Fibroblast of lung (primary cell): ENCODE results near the gene RPL28.

Source experiments
- EZH2 ChIP-seq: IDR thresholded peaks from 2 replicates; pipeline ENCODE4 v1.5.1; 2012; ENCODE audit warnings: low read length, control low read depth, mild to moderate bottlenecking; ENCODE audit errors: missing control alignments
- TF ChIP-seq, protein P1 (sequence below), 2 donors: IDR thresholded peaks in 1 of 2; conservative IDR thresholded peaks in 1 of 2; 1 replicate in 1 of 2; 2 replicates in 1 of 2; pipeline ENCODE4 v1.5.1; 2011 to 2012; ENCODE audit warnings: low read length in 2 of 2, control low read depth in 1 of 2, inconsistent platforms in 1 of 2, low read depth in 1 of 2, mild to moderate bottlenecking in 1 of 2

- TF ChIP-seq, protein P1, sequence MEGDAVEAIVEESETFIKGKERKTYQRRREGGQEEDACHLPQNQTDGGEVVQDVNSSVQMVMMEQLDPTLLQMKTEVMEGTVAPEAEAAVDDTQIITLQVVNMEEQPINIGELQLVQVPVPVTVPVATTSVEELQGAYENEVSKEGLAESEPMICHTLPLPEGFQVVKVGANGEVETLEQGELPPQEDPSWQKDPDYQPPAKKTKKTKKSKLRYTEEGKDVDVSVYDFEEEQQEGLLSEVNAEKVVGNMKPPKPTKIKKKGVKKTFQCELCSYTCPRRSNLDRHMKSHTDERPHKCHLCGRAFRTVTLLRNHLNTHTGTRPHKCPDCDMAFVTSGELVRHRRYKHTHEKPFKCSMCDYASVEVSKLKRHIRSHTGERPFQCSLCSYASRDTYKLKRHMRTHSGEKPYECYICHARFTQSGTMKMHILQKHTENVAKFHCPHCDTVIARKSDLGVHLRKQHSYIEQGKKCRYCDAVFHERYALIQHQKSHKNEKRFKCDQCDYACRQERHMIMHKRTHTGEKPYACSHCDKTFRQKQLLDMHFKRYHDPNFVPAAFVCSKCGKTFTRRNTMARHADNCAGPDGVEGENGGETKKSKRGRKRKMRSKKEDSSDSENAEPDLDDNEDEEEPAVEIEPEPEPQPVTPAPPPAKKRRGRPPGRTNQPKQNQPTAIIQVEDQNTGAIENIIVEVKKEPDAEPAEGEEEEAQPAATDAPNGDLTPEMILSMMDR (conservative IDR thresholded peaks at IDR 0.05 in 1 of 2, IDR thresholded peaks at IDR 0.05 in 1 of 2; ENCODE audit: low read depth in 1 of 2, low read length in 2 of 2): no peak
- no peak for TF ChIP-seq EZH2
Observed at GRCh38 chr19:55437410-55437809, 51.7 kb downstream of the RPL28 start.
